ENCODE data around the gene CUZD1. TPM values are rescaled to one million over a fixed set of nuclear protein-coding genes. Genes with fewer than 3 reads are reported as not detected.

CUZD1 gene
- total RNA-seq, 6 experiments from 2014 or later: 0.34 to 0.60 (median 0.47) TPM

DNA sequence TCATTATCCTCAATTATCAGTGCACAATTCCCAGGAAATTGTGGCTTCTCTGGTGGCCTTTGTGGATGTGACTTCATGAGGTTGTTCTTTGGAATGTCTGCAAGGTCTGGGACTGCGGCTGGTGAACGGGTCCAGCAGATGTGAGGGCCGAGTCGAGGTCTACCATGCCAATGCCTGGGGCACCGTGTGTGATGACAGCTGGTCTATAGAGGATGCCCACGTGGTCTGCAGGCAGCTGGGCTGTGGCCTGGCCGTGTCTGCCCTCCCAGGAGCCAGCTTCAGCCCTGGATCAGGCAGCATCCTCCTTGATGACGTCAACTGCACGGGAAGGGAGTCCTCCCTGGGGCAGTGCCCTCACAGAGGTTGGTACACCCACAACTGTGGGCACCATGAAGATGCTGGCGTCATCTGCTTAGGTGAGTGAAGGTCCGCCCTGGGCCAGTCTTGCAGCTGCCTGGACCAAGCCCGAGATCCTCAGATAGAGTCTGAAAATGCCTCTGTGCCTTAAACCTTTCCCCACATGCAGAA lies 46.9 kb downstream of the CUZD1 start:
- Mint-ChIP-seq H3K4me3 (no peak overlapping the region), H3K27me3 (ENCODE audit: insufficient read depth) (no peaks in the 10 kb centered on the region; the same call in 1 of the 2 replicates), H3K36me3 (ENCODE audit: low read depth) (no peaks in the 10 kb centered on the region), H3K9me3 (no peaks in the 10 kb centered on the region; the same call in 1 of the 2 replicates), H3K4me1 (ENCODE audit: low read depth) (no peaks in the 10 kb centered on the region), H3K27ac (no peak overlapping the region)
- TF ChIP-seq, protein P1, sequence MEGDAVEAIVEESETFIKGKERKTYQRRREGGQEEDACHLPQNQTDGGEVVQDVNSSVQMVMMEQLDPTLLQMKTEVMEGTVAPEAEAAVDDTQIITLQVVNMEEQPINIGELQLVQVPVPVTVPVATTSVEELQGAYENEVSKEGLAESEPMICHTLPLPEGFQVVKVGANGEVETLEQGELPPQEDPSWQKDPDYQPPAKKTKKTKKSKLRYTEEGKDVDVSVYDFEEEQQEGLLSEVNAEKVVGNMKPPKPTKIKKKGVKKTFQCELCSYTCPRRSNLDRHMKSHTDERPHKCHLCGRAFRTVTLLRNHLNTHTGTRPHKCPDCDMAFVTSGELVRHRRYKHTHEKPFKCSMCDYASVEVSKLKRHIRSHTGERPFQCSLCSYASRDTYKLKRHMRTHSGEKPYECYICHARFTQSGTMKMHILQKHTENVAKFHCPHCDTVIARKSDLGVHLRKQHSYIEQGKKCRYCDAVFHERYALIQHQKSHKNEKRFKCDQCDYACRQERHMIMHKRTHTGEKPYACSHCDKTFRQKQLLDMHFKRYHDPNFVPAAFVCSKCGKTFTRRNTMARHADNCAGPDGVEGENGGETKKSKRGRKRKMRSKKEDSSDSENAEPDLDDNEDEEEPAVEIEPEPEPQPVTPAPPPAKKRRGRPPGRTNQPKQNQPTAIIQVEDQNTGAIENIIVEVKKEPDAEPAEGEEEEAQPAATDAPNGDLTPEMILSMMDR (IDR thresholded peaks at IDR 0.05): no peak
- no peak for DNase-seq

DNA sequence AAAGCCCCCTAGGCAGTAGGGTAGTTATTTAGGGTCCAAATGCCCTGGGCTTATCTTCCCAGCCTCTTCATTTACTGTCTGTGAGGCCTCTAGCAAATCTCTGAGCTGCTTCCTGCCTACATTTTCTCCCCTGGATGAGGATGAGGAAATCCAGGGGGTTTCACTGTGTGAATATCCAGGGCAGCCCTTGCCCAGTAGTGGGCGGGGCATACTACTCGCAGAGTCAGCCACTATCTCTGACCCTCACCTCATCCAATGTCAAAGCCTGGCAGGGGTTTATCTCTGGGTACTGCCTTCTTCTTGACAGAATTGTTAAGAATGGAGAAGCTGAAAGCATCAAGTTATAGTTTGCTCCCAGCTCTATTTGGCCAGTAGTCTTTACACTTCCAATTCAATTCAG lies 48.9 kb downstream of the CUZD1 start:
- TF ChIP-seq, protein P1 (IDR thresholded peaks at IDR 0.05): no peak

DNA sequence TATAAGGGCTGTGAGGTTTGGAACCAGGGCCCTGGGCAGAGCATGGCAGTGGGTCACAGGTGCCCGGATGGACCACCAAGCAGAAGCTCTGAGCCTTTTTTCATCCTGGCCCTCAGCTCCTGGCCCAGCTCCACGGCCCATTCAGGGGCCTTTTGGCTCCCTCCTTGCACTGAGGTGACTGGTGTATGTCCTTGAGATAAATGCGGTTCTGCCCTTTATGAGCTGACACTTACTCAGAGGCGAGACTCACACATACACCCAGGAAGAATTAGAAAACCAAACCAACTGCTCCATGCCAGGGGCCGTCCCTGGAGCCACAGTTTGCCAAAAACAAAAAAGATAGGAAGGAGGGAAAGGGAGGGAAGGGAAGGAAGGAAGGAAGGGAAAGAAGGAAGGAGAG lies 49.7 kb downstream of the CUZD1 start:
- Mint-ChIP-seq H3K36me3 (ENCODE audit: low read depth) (no peaks in the 10 kb centered on the region), H3K4me3 (no peak overlapping the region), H3K9me3 (no peaks in the 10 kb centered on the region; the same call in 1 of the 2 replicates), H3K27ac (no peak overlapping the region), H3K4me1 (ENCODE audit: low read depth) (no peaks in the 10 kb centered on the region), H3K27me3 (ENCODE audit: insufficient read depth) (no peaks in the 10 kb centered on the region; the same call in 1 of the 2 replicates)
- TF ChIP-seq, protein P1 (IDR thresholded peaks at IDR 0.05): no peak
- no peak for DNase-seq

More for the DNA sequence above, 48.9 kb downstream of the CUZD1 start:
- no peaks in the 10 kb centered on the region; the same call in 1 of the 2 replicates for H3K9me3 Mint-ChIP-seq
- no peaks in the 10 kb centered on the region for H3K36me3 Mint-ChIP-seq (ENCODE audit: low read depth)
- no peak overlapping the region for H3K4me3 Mint-ChIP-seq
- DNase-seq: no peak
- H3K27ac Mint-ChIP-seq: no peak overlapping the region
- H3K27me3 Mint-ChIP-seq (ENCODE audit: insufficient read depth): no peaks in the 10 kb centered on the region; the same call in 1 of the 2 replicates
- no peaks in the 10 kb centered on the region for H3K4me1 Mint-ChIP-seq (ENCODE audit: low read depth)

DNA sequence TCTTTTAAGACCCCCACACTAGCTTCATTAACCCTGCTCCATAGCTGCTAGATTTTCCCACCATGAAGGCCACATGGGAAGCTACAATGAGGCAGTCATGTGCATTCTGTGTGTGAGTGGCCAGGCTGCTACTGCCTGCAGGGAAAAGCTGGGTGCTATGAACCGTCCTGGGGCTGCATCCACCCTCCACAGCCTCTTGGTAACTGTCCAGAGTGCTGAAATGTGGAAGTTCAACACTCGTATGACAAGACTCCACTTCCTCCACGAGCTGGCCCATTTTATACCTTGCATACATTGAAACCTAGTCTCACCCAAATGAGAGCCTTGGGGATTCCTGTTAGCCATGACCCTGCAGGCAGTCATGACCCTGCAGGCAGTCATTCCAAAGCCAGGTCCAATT lies 59.4 kb downstream of the CUZD1 start:
- H3K27me3 Mint-ChIP-seq (ENCODE audit: insufficient read depth): no peaks in the 10 kb centered on the region
- no peaks in the 10 kb centered on the region for H3K36me3 Mint-ChIP-seq (ENCODE audit: low read depth)
- no peaks in the 10 kb centered on the region for H3K4me1 Mint-ChIP-seq (ENCODE audit: low read depth)
- H3K9me3 Mint-ChIP-seq: peaks cover 33% of the 10 kb centered on the region
- TF ChIP-seq, protein P1 (IDR thresholded peaks at IDR 0.05): no peak
- H3K27ac Mint-ChIP-seq: no peak overlapping the region
- no peak overlapping the region for H3K4me3 Mint-ChIP-seq
- DNase-seq: peak; percentile 3

DNA sequence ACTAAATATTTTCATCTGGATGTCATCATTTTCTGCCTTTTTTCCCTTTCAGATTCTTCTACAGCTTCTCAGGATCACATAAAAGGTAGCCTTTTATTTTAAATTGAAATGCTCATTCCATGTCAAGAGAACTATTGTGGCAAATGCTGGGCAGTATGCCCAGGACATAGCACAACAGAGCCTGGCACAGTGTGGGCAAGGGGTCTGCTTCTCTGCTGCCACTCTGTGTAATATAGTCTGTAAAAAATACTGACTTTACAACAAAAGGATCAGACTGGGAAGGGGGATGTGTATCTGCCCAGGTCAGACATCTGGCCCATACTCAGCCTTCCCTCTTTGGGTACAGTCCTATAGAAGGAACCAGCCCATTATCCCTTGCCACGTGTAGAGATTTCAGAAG lies 62.7 kb downstream of the CUZD1 start:
- TF ChIP-seq, protein P1 (IDR thresholded peaks at IDR 0.05): no peak
- Mint-ChIP-seq H3K9me3 (peaks cover 17% of the 10 kb centered on the region), H3K36me3 (ENCODE audit: low read depth) (no peaks in the 10 kb centered on the region), H3K4me3 (no peak overlapping the region), H3K4me1 (ENCODE audit: low read depth) (no peaks in the 10 kb centered on the region), H3K27me3 (ENCODE audit: insufficient read depth) (no peaks in the 10 kb centered on the region; the same call in 1 of the 2 replicates), H3K27ac (no peak overlapping the region)
- no peak for DNase-seq

Other genes starting within 250 kb of the CUZD1 start
- gene C10orf120, start 146.0 kb downstream of the CUZD1 start, total RNA-seq (2021; fragmentation: NEBNext Ultra II Directional; extraction: Animal tissue kit (Norgen Biotek cat#: 25700)): not detected
- 1 to 10 TPM; 5.0 to 7.2 (median 6.3) TPM for gene FAM24B, start 33.7 kb upstream of the CUZD1 start, total RNA-seq (2021; fragmentation: NEBNext Ultra II Directional; extraction: Animal tissue kit (Norgen Biotek cat#: 25700))
- not detected for gene FAM24A, start 64.8 kb upstream of the CUZD1 start, total RNA-seq (2021; fragmentation: NEBNext Ultra II Directional; extraction: Animal tissue kit (Norgen Biotek cat#: 25700))
- 10 to 100 TPM in 5 of 6 experiments, 1 to 10 TPM in 1; 9.7 to 15.3 (median 12.8) TPM for gene C10orf88, start 108.4 kb upstream of the CUZD1 start, total RNA-seq (2021; fragmentation: NEBNext Ultra II Directional; extraction: Animal tissue kit (Norgen Biotek cat#: 25700))
- gene PSTK, start 134.5 kb upstream of the CUZD1 start, total RNA-seq (2021; fragmentation: NEBNext Ultra II Directional; extraction: Animal tissue kit (Norgen Biotek cat#: 25700)): 1 to 10 TPM; 2.6 to 5.1 (median 4.2) TPM
- gene IKZF5, start 162.9 kb upstream of the CUZD1 start, total RNA-seq (2021; fragmentation: NEBNext Ultra II Directional; extraction: Animal tissue kit (Norgen Biotek cat#: 25700)): 10 to 100 TPM in 3 of 6 experiments, 1 to 10 TPM in 3; 9.3 to 11.2 (median 9.9) TPM
- 10 to 100 TPM; 17.7 to 25.2 (median 23.2) TPM for gene ACADSB, start 163.1 kb upstream of the CUZD1 start, total RNA-seq (2021; fragmentation: NEBNext Ultra II Directional; extraction: Animal tissue kit (Norgen Biotek cat#: 25700))

All from HFFc6 (cell line).